ENCODE measurements around the gene SSRP1. TPM values are rescaled to one million over a fixed set of nuclear protein-coding genes. Genes with fewer than 3 reads are reported as not detected.
"Not testable (repeated sequence)": the region's sequence is repeated elsewhere in the genome, so short reads cannot be mapped to it uniquely, and the experiment has no call there.

SSRP1 gene
- total RNA-seq, 4 donors from 2014 or later = 70.0 to 86.5 (median 78.1) TPM

DNA sequence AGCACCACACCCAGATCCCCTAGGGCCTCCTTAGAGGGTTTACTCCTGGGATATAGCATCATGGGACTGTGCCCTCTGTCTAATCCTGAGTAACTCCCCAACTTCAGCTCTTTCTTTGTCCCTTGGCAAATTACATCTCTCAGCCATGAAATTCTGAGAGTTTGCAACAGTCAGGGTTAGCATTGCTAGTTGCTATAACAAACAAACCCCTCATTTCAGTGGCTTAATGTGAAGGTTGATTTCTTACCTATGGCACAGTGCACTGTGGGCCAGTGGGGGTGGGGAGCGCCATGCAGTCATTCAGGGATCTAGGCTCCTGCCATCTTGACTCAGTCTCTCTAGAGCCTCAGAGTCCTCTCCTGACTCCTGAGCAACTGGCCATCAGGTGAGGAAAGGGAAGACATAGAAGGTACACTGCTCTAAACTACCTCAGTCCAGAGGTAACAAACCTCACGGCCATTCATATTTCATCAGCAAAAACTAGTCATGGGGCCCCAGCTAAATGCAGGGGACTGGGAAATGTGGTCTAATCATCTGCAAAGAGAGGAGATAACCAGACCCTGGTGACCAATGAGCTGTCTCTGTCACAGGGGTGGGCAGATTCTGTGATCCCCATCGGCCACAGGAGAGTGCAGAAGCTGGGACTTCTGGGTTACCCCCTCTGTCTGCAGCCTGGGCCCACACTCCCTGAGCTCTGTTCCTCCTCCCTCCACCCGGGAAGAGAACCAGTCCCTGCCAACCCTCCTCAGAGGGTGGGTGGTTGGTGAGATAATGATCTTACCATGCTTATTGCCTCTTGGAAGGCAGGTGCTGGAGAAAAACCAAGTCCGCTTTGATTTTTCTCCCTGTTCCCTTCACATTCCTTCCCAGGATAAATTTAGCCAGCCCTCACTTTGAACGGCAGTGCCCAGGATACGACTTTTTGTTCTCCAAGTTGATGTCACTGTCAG lies 27.7 kb upstream of the SSRP1 start:
- TF ChIP-seq POLR2A (IDR thresholded peaks at IDR 0.05) (no peak), CTCF (IDR thresholded peaks at IDR 0.05) (no peak)
- Histone ChIP-seq H3K27me3 (no peaks in the 10 kb centered on the region), H3K4me3 (replicated peaks in 1 of 3) (no peak overlapping the region), H3K9me3 (no peaks in the 10 kb centered on the region), H3K36me3 (no peaks in the 10 kb centered on the region), H3K4me1 (peaks cover 3 to 4% of the 10 kb centered on the region in 2 donors), H3K27ac (no peak overlapping the region)
- WGBS, 2 donors = 60 to 77% methylated on average over 6 to 7 of the region's 7 CpGs
- intact Hi-C loops (cut with DNase I) = no loop called here
- DNase-seq = no peak

DNA sequence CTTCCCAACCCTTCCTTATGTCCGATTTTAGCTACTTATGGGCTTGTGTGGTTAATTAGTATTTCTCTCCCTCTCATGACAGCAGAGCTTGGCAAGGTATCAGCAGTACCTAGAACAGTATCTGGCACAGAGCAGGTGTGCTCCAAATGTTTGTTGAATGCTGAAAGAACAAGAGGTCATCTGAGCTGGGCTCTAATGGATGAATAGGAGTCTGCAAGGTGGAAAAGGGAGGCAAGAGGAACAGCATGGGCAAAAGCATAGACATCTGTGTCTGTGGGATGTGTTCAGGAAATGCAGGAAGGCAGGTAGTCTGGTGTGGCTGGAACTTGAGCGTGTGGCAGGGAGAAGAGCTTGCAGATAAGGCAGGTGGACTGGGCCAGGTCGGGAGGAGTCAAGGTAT lies 26.2 kb upstream of the SSRP1 start:
- H3K27me3 ChIP-seq = no peaks in the 10 kb centered on the region
- intact Hi-C loops (cut with DNase I) = no loop called here
- no peak for TF ChIP-seq POLR2A (IDR thresholded peaks at IDR 0.05)
- no peak for TF ChIP-seq CTCF (IDR thresholded peaks at IDR 0.05)
- DNase-seq = no peak
- no peaks in the 10 kb centered on the region for H3K36me3 ChIP-seq
- no peak overlapping the region for H3K27ac ChIP-seq
- H3K9me3 ChIP-seq = no peaks in the 10 kb centered on the region
- 89 to 95% methylated on average over 3 of the region's 3 CpGs for WGBS, 2 donors
- H3K4me3 ChIP-seq (replicated peaks in 1 of 3) = no peak overlapping the region
- no peaks in the 10 kb centered on the region for H3K4me1 ChIP-seq

GRCh38 chr11:57361420-57361819 lies 25.7 kb upstream of the SSRP1 start:
- H3K27me3 ChIP-seq; H3K9me3 ChIP-seq; intact Hi-C loops (cut with DNase I); H3K27ac ChIP-seq; H3K36me3 ChIP-seq; H3K4me3 ChIP-seq (replicated peaks in 1 of 3); H3K4me1 ChIP-seq; DNase-seq: not testable (repeated sequence)

DNA sequence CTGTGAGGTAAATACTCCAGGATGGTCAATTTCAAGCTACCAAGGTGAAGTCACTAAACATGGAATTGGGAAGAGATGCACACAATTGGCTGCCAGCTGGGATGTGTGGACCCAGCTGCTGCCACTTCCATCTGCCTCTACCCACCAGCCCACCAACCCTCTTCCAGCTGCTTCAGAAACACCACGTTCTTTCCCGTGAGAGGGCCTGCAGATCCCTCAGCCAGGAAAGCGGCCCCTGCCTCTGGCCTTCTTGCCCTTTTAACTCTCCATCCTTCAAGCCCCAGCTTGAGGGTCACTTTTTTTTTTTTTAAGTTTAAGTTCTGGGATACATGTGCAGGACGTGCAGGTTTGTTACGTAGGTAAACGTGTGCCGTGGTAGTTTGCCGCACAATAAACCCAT lies 25.3 kb upstream of the SSRP1 start:
- no peak for TF ChIP-seq CTCF (IDR thresholded peaks at IDR 0.05)
- no peak for TF ChIP-seq POLR2A (IDR thresholded peaks at IDR 0.05)
- H3K4me1 ChIP-seq = no peaks in the 10 kb centered on the region
- H3K9me3 ChIP-seq = no peaks in the 10 kb centered on the region
- intact Hi-C loops (cut with DNase I) = no loop called here
- DNase-seq = no peak
- no peaks in the 10 kb centered on the region for H3K27me3 ChIP-seq
- H3K36me3 ChIP-seq = no peaks in the 10 kb centered on the region
- H3K4me3 ChIP-seq (replicated peaks in 1 of 3) = no peak overlapping the region
- 94 to 96% methylated on average over 8 of the region's 8 CpGs for WGBS, 2 donors
- H3K27ac ChIP-seq = no peak overlapping the region

DNA sequence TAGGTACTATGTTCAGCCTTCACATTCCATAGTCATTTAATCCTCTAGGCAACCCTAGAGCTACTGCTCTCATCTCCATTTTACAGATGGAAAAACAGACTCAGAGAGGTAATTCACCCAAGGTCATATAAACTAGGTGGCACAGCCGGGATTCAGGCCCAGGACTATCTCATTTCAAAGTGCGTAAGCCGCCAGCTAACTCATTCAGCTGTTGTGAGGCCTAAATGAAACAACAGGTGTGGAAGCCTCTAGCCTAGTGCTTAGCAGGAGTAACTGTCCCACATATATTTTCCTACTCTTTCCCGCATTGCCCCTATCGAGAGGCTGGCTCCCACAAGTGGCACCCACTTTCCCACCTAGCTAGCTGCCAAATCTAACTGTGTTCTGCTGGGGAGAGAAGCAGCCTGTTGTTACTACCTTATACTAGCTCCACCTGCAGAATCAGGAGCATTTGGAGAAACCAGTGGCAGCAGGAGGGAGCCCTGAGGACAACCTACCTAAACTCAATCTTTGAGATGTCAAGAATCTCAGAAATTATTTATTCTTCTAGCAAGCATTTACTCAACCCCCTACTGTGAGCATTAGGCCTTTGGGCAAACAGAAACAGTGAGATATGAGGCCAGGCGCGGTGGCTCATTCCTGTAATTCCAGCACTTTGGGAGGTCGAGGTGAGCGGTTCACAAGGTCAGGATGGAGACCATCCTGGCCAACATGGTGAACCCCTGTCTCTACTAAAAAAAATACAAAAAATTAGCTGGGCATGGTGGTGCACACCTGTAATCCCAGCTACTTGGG lies 24.4 kb upstream of the SSRP1 start:
- Histone ChIP-seq H3K4me1 (no peaks in the 10 kb centered on the region), H3K27me3 (no peaks in the 10 kb centered on the region), H3K27ac (no peak overlapping the region), H3K9me3 (no peaks in the 10 kb centered on the region), H3K4me3 (replicated peaks in 1 of 3) (no peak overlapping the region), H3K36me3 (no peaks in the 10 kb centered on the region)
- intact Hi-C loops (cut with DNase I) = no loop called here
- WGBS, 2 donors = 88 to 95% methylated on average over 9 of the region's 9 CpGs
- no peak for DNase-seq
- no peak for TF ChIP-seq POLR2A (IDR thresholded peaks at IDR 0.05)
- TF ChIP-seq CTCF (IDR thresholded peaks at IDR 0.05) = no peak

All from thyroid gland (tissue), 4 donors.